ENCODE data around the gene PSKH1.

Gene PSKH1

DNA sequence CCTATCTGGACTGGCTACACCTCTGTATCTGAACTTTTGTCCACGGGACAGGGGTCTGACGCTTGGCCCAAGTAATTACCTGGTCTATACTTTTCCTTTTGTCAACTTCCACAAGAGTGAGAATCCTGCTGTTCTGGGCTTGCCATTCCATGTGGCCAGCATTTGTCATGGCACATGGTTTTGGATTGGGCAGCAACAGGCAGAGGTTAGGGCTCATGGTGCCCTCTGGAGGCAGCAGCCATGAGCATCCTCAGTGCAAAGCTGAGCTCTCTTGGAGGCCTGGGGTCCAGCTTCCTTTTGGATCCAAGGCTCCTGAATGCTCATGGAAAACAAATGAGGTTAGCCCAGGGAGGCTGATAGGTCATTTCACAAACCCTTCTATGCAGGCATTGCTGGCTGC is 27.7 kb upstream of the PSKH1 start:
- Histone ChIP-seq H3K9ac (ENCODE audit: low read depth, low read length, poor library complexity, severe bottlenecking) (no peak overlapping the region), H3K36me3 (ENCODE audit: insufficient read depth, low read length) (peaks cover 68% of the 10 kb centered on the region; the same call in 1 of the 2 replicates), H3K4me2 (ENCODE audit: low read depth, low read length, poor library complexity, severe bottlenecking) (no peak overlapping the region), H3K79me2 (ENCODE audit: insufficient read depth, low read length) (peaks cover 38% of the 10 kb centered on the region), H3K9me2 (replicated peaks; ENCODE audit: low read depth, low read length) (no peaks in the 10 kb centered on the region), H3F3A (ENCODE audit: low read depth) (no peaks in the 10 kb centered on the region), H3K9me3 (ENCODE audit: insufficient read depth, low read depth, low read length) (no peaks in the 10 kb centered on the region), H2AFZ (ENCODE audit: low read length) (no peak overlapping the region), H3K4me3 (ENCODE audit: low read length, poor library complexity, severe bottlenecking) (no peak overlapping the region), H3K4me1 (ENCODE audit: insufficient read depth, low read length, poor library complexity, severe bottlenecking) (no peaks in the 10 kb centered on the region), H3K27me3 (ENCODE audit: insufficient read depth, low read length, poor library complexity, severe bottlenecking) (no peaks in the 10 kb centered on the region), H4K20me1 (ENCODE audit: insufficient read depth, low read length, poor library complexity, severe bottlenecking) (peaks cover 17% of the 10 kb centered on the region)
- TF ChIP-seq, protein P1, sequence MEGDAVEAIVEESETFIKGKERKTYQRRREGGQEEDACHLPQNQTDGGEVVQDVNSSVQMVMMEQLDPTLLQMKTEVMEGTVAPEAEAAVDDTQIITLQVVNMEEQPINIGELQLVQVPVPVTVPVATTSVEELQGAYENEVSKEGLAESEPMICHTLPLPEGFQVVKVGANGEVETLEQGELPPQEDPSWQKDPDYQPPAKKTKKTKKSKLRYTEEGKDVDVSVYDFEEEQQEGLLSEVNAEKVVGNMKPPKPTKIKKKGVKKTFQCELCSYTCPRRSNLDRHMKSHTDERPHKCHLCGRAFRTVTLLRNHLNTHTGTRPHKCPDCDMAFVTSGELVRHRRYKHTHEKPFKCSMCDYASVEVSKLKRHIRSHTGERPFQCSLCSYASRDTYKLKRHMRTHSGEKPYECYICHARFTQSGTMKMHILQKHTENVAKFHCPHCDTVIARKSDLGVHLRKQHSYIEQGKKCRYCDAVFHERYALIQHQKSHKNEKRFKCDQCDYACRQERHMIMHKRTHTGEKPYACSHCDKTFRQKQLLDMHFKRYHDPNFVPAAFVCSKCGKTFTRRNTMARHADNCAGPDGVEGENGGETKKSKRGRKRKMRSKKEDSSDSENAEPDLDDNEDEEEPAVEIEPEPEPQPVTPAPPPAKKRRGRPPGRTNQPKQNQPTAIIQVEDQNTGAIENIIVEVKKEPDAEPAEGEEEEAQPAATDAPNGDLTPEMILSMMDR (conservative IDR thresholded peaks at IDR 0.05; ENCODE audit: low read length): peak; percentile 64
- TF ChIP-seq EZH2phosphoT487 (IDR thresholded peaks at IDR 0.05; ENCODE audit: borderline replicate concordance): no peak

DNA sequence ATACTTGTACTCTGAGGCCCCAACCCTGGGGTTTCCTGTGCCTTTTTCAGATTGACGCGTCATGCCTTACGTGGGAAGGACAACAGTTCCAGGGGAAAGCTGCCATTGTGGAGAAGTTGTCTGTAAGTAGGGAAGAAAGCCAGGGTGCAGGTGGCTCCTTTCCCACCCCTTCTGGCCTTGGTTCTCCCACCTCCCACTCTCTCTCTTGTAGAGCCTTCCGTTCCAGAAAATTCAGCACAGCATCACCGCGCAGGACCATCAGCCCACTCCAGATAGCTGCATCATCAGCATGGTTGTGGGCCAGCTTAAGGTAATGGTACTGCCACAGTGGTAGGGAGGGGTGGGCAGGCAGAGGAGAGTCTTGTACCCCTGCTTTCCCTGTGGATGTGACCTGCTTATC is 24.8 kb upstream of the PSKH1 start:
- Histone ChIP-seq H3K4me2 (ENCODE audit: low read depth, low read length, poor library complexity, severe bottlenecking) (no peak overlapping the region), H3K27me3 (ENCODE audit: insufficient read depth, low read length, poor library complexity, severe bottlenecking) (no peaks in the 10 kb centered on the region), H3K79me2 (ENCODE audit: insufficient read depth, low read length) (peaks cover 14% of the 10 kb centered on the region), H4K20me1 (ENCODE audit: insufficient read depth, low read length, poor library complexity, severe bottlenecking) (peaks cover 14% of the 10 kb centered on the region), H3K9me2 (replicated peaks; ENCODE audit: low read depth, low read length) (no peaks in the 10 kb centered on the region), H3K4me1 (ENCODE audit: insufficient read depth, low read length, poor library complexity, severe bottlenecking) (no peaks in the 10 kb centered on the region), H3K9ac (ENCODE audit: low read depth, low read length, poor library complexity, severe bottlenecking) (no peak overlapping the region), H3F3A (ENCODE audit: low read depth) (no peaks in the 10 kb centered on the region), H2AFZ (ENCODE audit: low read length) (no peak overlapping the region), H3K9me3 (ENCODE audit: insufficient read depth, low read depth, low read length) (no peaks in the 10 kb centered on the region), H3K36me3 (ENCODE audit: insufficient read depth, low read length) (peaks cover 65% of the 10 kb centered on the region; the same call in 1 of the 2 replicates), H3K4me3 (ENCODE audit: low read length, poor library complexity, severe bottlenecking) (no peak overlapping the region)
- TF ChIP-seq, protein P1 (conservative IDR thresholded peaks at IDR 0.05; ENCODE audit: low read length): no peak
- no peak for TF ChIP-seq EZH2phosphoT487 (IDR thresholded peaks at IDR 0.05; ENCODE audit: borderline replicate concordance)

DNA sequence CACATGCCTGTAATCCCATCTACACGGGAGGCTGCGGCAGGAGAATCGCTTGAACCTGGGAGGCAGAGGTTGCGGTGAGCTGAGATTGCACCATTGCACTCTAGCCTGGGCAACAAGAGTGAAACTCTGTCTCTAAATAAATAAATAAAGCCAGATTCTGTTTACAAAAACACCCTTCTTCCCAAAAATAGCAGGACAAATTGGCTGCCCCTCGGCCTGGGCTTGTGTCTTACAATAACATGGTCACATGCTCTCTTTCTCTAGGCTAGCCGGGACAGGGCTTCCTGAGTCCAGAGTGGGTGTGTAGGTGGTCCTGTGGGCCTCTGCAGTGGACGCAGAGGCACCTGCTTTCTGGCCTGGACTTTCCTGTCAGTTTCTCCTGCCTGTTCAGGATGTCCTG is 23.4 kb upstream of the PSKH1 start:
- peaks cover 19% of the 10 kb centered on the region for H4K20me1 ChIP-seq (ENCODE audit: insufficient read depth, low read length, poor library complexity, severe bottlenecking)
- H3K9me3 ChIP-seq (ENCODE audit: insufficient read depth, low read depth, low read length): no peaks in the 10 kb centered on the region
- peaks cover 25% of the 10 kb centered on the region for H3K79me2 ChIP-seq (ENCODE audit: insufficient read depth, low read length)
- no peak overlapping the region for H3K4me2 ChIP-seq (ENCODE audit: low read depth, low read length, poor library complexity, severe bottlenecking)
- TF ChIP-seq EZH2phosphoT487 (IDR thresholded peaks at IDR 0.05; ENCODE audit: borderline replicate concordance): no peak
- TF ChIP-seq, protein P1 (conservative IDR thresholded peaks at IDR 0.05; ENCODE audit: low read length): no peak
- no peaks in the 10 kb centered on the region for H3F3A ChIP-seq (ENCODE audit: low read depth)
- peaks cover 65% of the 10 kb centered on the region; the same call in 1 of the 2 replicates for H3K36me3 ChIP-seq (ENCODE audit: insufficient read depth, low read length)
- peaks cover 10% of the 10 kb centered on the region for H3K4me1 ChIP-seq (ENCODE audit: insufficient read depth, low read length, poor library complexity, severe bottlenecking)
- H3K9ac ChIP-seq (ENCODE audit: low read depth, low read length, poor library complexity, severe bottlenecking): no peak overlapping the region
- H3K9me2 ChIP-seq (replicated peaks; ENCODE audit: low read depth, low read length): no peaks in the 10 kb centered on the region
- no peaks in the 10 kb centered on the region for H3K27me3 ChIP-seq (ENCODE audit: insufficient read depth, low read length, poor library complexity, severe bottlenecking)
- H2AFZ ChIP-seq (ENCODE audit: low read length): no peak overlapping the region
- no peak overlapping the region for H3K4me3 ChIP-seq (ENCODE audit: low read length, poor library complexity, severe bottlenecking)

Data from Loucy (cell line).